Fibroblast of pulmonary artery (primary cell): ENCODE results near the gene ZBTB16.

Source experiments
- DNase-seq: peaks from one replicate; pipeline ENCODE4 v3.0.0-alpha.2; 2010; ENCODE audit warnings: low read depth
- H3K4me3 ChIP-seq: replicated peaks from 2 replicates; pipeline ENCODE4 v1.5.1; 2011; ENCODE audit warnings: low read depth, mild to moderate bottlenecking, control low read depth, low read length, moderate library complexity
- CTCF ChIP-seq: IDR thresholded peaks from 2 replicates; pipeline ENCODE4 v1.5.1; 2011; ENCODE audit warnings: mild to moderate bottlenecking, control low read depth, low read length, inconsistent platforms; ENCODE audit errors: missing control alignments

Gene ZBTB16

GRCh38 chr11:114051558-114051957 is 8.0 kb upstream of the ZBTB16 start:
- no peak for DNase-seq
- no peak for TF ChIP-seq CTCF

GRCh38 chr11:114052160-114052559 is 7.4 kb upstream of the ZBTB16 start:
- no peak for TF ChIP-seq CTCF
- no peak overlapping the region for H3K4me3 ChIP-seq
- no peak for DNase-seq

More at GRCh38 chr11:114051558-114051957, 8.0 kb upstream of the ZBTB16 start:
- H3K4me3 ChIP-seq: no peak overlapping the region

- TF ChIP-seq CTCF: no peak
- DNase-seq: no peak
- H3K4me3 ChIP-seq: no peak overlapping the region
Observed at GRCh38 chr11:114053406-114053805, 6.1 kb upstream of the ZBTB16 start.

- DNase-seq: no peak
- H3K4me3 ChIP-seq: no peak overlapping the region
- TF ChIP-seq CTCF: no peak
Observed at GRCh38 chr11:114054806-114055205, 4.7 kb upstream of the ZBTB16 start.

GRCh38 chr11:114056409-114056808 is 3.1 kb upstream of the ZBTB16 start:
- DNase-seq: no peak
- no peak for TF ChIP-seq CTCF
- no peak overlapping the region for H3K4me3 ChIP-seq

- DNase-seq: no peak
- no peak overlapping the region for H3K4me3 ChIP-seq
- no peak for TF ChIP-seq CTCF
Observed at GRCh38 chr11:114057147-114057546, 2.4 kb upstream of the ZBTB16 start.

GRCh38 chr11:114057605-114058004 is 1.9 kb upstream of the ZBTB16 start:
- no peak for TF ChIP-seq CTCF
- H3K4me3 ChIP-seq: no peak overlapping the region
- no peak for DNase-seq
